HEK293 (cell line): Measurements from ENCODE around the gene DAAM1.

Experiments used
- CTCF ChIA-PET: fragments of 350-600 bp; formaldehyde crosslinking; extraction: SDS; loops from one replicate; lab custom pipeline; 2021; ENCODE audit warnings: antibody characterized with exemption; lab: Yijun Ruan, JAX
- POLR2A ChIA-PET: fragments of 300-600 bp; formaldehyde crosslinking; extraction: SDS; loops from one replicate; lab custom pipeline; 2020; ENCODE audit warnings: antibody characterized with exemption, inconsistent platforms; lab: Yijun Ruan, JAX
- H3K27ac ChIP-seq: fragments of 200-500 bp; sonication (Bioruptor generic); 2 replicates; pipeline ENCODE4 v1.5.1; 2014; ENCODE audit warnings: low read depth, low read length, control low read depth, inconsistent platforms; ENCODE audit errors: extremely low read depth
- H3K36me3 ChIP-seq, 2 experiments: fragments of 200-500 bp in 1 of 2; sonication (Bioruptor generic) in 1 of 2; 1 replicate in 1 of 2; 2 replicates in 1 of 2; pipeline ENCODE4 v1.5.1; 2014 to 2017; ENCODE audit warnings: inconsistent platforms in 2 of 2, low read length in 2 of 2; ENCODE audit not compliant: control insufficient read depth in 2 of 2, insufficient read depth in 1 of 2
- H3K4me1 ChIP-seq: fragments of 200-500 bp; sonication (Bioruptor generic); 2 replicates; pipeline ENCODE4 v1.5.1; 2014; ENCODE audit warnings: mild to moderate bottlenecking, low read length, inconsistent platforms; ENCODE audit not compliant: control insufficient read depth, insufficient read depth
- H3K4me3 ChIP-seq: 2 replicates; pipeline ENCODE4 v1.5.1; 2011; ENCODE audit warnings: low read depth, mild to moderate bottlenecking, control low read depth, low read length, moderate library complexity
- H3K9me3 ChIP-seq: fragments of 200-500 bp; sonication (Bioruptor generic); 2 replicates; pipeline ENCODE4 v1.5.1; 2014; ENCODE audit warnings: low read depth, low read length, inconsistent platforms; ENCODE audit not compliant: control insufficient read depth, insufficient read depth
- GLI2 ChIP-seq: fragments of 450-650 bp; formaldehyde crosslinking; IDR thresholded peaks from 2 replicates; pipeline ENCODE4; 2017; ENCODE audit warnings: missing biosample characterization, missing genetic modification characterization, low read depth, borderline replicate concordance
- KLF10 ChIP-seq: fragments of 450-650 bp; IDR thresholded peaks from 2 replicates; pipeline ENCODE4 v1.5.1; 2018; ENCODE audit warnings: missing biosample characterization, mild to moderate bottlenecking, missing genetic modification characterization
- MZF1 ChIP-seq: fragments of 450-650 bp; formaldehyde crosslinking; IDR thresholded peaks from 2 replicates; pipeline ENCODE4 v1.5.1; 2017; ENCODE audit warnings: missing biosample characterization, missing genetic modification characterization, borderline replicate concordance
- OSR2 ChIP-seq: fragments of 450-650 bp; formaldehyde crosslinking; IDR thresholded peaks from 2 replicates; pipeline ENCODE4 v1.5.1; 2016; ENCODE audit warnings: missing biosample characterization, missing genetic modification characterization
- RBAK ChIP-seq: fragments of 450-650 bp; formaldehyde crosslinking; IDR thresholded peaks from 2 replicates; pipeline ENCODE4 v1.5.1; 2016; ENCODE audit warnings: missing biosample characterization, missing genetic modification characterization
- YY2 ChIP-seq: fragments of 450-650 bp; formaldehyde crosslinking; IDR thresholded peaks from 2 replicates; pipeline ENCODE4 v1.5.1; 2016; ENCODE audit warnings: missing biosample characterization, missing genetic modification characterization
- ZBTB17 ChIP-seq: fragments of 450-650 bp; formaldehyde crosslinking; IDR thresholded peaks from 2 replicates; pipeline ENCODE4 v1.5.1; 2016; ENCODE audit warnings: missing biosample characterization, missing genetic modification characterization
- ZNF133 ChIP-seq: fragments of 450-650 bp; formaldehyde crosslinking; IDR thresholded peaks from 2 replicates; pipeline ENCODE4 v1.5.1; 2016; ENCODE audit warnings: missing biosample characterization, missing genetic modification characterization
- ZNF223 ChIP-seq: fragments of 450-650 bp; formaldehyde crosslinking; IDR thresholded peaks from 2 replicates; pipeline ENCODE4 v1.5.1; 2016; ENCODE audit warnings: missing biosample characterization, missing genetic modification characterization
- ZNF274 ChIP-seq, 2 experiments: fragments of 200-500 bp in 1 of 2; fragments of 450-650 bp in 1 of 2; sonication (Bioruptor generic) in 1 of 2; formaldehyde crosslinking in 1 of 2; IDR thresholded peaks; 2 replicates each; pipeline versions ENCODE4 v1.5.1 to v1.6.1; 2014 to 2016; ENCODE audit warnings: borderline replicate concordance in 1 of 2, inconsistent platforms in 1 of 2, low read length in 1 of 2, missing biosample characterization in 1 of 2, missing genetic modification characterization in 1 of 2
- ZNF350 ChIP-seq: fragments of 450-650 bp; formaldehyde crosslinking; IDR thresholded peaks from 2 replicates; pipeline ENCODE4 v1.5.0; 2017; ENCODE audit warnings: missing biosample characterization, mild to moderate bottlenecking, missing genetic modification characterization
- ZNF366 ChIP-seq: fragments of 450-650 bp; formaldehyde crosslinking; conservative IDR thresholded peaks from 2 replicates; pipeline ENCODE4 v1.5.1; 2016; ENCODE audit warnings: missing biosample characterization, missing genetic modification characterization
- ZNF391 ChIP-seq: fragments of 450-650 bp; formaldehyde crosslinking; IDR thresholded peaks from 2 replicates; pipeline ENCODE4 v1.5.1; 2016; ENCODE audit warnings: low read depth, missing biosample characterization, missing genetic modification characterization, borderline replicate concordance
- ZNF426 ChIP-seq: fragments of 450-650 bp; formaldehyde crosslinking; IDR thresholded peaks from 2 replicates; pipeline ENCODE4 v1.5.1; 2017; ENCODE audit warnings: missing biosample characterization, missing genetic modification characterization, mild to moderate bottlenecking, inconsistent platforms, moderate library complexity
- ZNF514 ChIP-seq: fragments of 450-650 bp; formaldehyde crosslinking; IDR thresholded peaks from 2 replicates; pipeline ENCODE4 v1.5.1; 2016; ENCODE audit warnings: missing biosample characterization, missing genetic modification characterization
- ZNF560 ChIP-seq: fragments of 450-650 bp; formaldehyde crosslinking; IDR thresholded peaks from 2 replicates; pipeline ENCODE4 v1.5.1; 2017; ENCODE audit warnings: missing biosample characterization, missing genetic modification characterization, borderline replicate concordance
- ZNF701 ChIP-seq: fragments of 450-650 bp; formaldehyde crosslinking; IDR thresholded peaks from 2 replicates; pipeline ENCODE4 v1.5.1; 2016; ENCODE audit warnings: missing biosample characterization, missing genetic modification characterization
- ZNF777 ChIP-seq: fragments of 450-650 bp; formaldehyde crosslinking; IDR thresholded peaks from 2 replicates; pipeline ENCODE4 v1.5.1; 2017; ENCODE audit warnings: missing biosample characterization, missing genetic modification characterization, borderline replicate concordance
- TF ChIP-seq, protein P1 (sequence below): fragments of 450-650 bp; formaldehyde crosslinking; IDR thresholded peaks from 2 replicates; pipeline ENCODE4 v1.5.1; 2016; ENCODE audit warnings: missing biosample characterization, missing genetic modification characterization
- TF ChIP-seq, protein P2 (sequence below): fragments of 450-650 bp; formaldehyde crosslinking; IDR thresholded peaks from 2 replicates; pipeline ENCODE4 v1.5.0; 2017; ENCODE audit warnings: missing biosample characterization, missing genetic modification characterization, borderline replicate concordance
- TF ChIP-seq, protein P3 (sequence below): fragments of 450-650 bp; formaldehyde crosslinking; IDR thresholded peaks from 2 replicates; pipeline ENCODE4; 2016; ENCODE audit warnings: missing biosample characterization, missing genetic modification characterization
- TF ChIP-seq, protein P4 (sequence below): fragments of 450-650 bp; formaldehyde crosslinking; IDR thresholded peaks from 2 replicates; pipeline ENCODE4 v1.5.1; 2017; ENCODE audit warnings: missing biosample characterization, missing genetic modification characterization

DAAM1 gene

DNA sequence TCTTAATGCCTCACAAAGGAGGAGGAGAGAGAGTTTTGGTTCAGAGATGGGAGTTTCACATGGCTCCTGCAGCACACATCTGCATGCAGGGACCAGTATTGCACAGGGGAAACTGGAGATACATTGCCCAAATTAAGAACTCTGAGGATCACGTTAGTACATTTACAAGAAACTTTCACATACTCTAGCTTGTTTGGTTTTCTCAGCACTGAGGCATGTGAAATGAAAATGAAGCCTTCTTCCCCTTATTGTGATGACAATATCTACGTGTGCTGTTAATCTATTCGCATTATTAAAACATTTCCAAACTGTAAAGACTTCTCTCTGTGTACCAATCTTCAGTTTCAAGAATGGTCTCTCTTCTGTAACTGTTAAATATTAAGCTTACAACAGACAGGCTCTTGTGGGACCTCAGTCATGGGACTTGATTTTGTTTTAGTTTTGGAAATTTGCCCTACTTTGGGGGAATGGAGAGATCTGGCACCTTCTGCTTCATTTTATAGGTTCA lies 124.7 kb downstream of the DAAM1 start (continued):
- TF ChIP-seq, protein P1, sequence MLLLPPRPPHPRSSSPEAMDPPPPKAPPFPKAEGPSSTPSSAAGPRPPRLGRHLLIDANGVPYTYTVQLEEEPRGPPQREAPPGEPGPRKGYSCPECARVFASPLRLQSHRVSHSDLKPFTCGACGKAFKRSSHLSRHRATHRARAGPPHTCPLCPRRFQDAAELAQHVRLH (tag by site-specific recombination): no peak
- no peak for TF ChIP-seq YY2 (tag by site-specific recombination)
- TF ChIP-seq ZNF777 (tag by site-specific recombination): no peak
- no peak for TF ChIP-seq OSR2 (tag by site-specific recombination)
- TF ChIP-seq, protein P2, sequence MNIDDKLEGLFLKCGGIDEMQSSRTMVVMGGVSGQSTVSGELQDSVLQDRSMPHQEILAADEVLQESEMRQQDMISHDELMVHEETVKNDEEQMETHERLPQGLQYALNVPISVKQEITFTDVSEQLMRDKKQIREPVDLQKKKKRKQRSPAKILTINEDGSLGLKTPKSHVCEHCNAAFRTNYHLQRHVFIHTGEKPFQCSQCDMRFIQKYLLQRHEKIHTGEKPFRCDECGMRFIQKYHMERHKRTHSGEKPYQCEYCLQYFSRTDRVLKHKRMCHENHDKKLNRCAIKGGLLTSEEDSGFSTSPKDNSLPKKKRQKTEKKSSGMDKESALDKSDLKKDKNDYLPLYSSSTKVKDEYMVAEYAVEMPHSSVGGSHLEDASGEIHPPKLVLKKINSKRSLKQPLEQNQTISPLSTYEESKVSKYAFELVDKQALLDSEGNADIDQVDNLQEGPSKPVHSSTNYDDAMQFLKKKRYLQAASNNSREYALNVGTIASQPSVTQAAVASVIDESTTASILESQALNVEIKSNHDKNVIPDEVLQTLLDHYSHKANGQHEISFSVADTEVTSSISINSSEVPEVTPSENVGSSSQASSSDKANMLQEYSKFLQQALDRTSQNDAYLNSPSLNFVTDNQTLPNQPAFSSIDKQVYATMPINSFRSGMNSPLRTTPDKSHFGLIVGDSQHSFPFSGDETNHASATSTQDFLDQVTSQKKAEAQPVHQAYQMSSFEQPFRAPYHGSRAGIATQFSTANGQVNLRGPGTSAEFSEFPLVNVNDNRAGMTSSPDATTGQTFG: no peak
- TF ChIP-seq, protein P3, sequence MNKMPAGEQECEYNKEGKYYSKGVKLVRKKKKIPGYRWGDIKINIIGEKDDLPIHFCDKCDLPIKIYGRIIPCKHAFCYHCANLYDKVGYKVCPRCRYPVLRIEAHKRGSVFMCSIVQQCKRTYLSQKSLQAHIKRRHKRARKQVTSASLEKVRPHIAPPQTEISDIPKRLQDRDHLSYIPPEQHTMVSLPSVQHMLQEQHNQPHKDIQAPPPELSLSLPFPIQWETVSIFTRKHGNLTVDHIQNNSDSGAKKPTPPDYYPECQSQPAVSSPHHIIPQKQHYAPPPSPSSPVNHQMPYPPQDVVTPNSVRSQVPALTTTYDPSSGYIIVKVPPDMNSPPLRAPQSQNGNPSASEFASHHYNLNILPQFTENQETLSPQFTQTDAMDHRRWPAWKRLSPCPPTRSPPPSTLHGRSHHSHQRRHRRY (tag by site-specific recombination): no peak
- no peak for TF ChIP-seq RBAK (tag by site-specific recombination)
- TF ChIP-seq ZNF391 (tag by site-specific recombination): no peak
- TF ChIP-seq, protein P4, sequence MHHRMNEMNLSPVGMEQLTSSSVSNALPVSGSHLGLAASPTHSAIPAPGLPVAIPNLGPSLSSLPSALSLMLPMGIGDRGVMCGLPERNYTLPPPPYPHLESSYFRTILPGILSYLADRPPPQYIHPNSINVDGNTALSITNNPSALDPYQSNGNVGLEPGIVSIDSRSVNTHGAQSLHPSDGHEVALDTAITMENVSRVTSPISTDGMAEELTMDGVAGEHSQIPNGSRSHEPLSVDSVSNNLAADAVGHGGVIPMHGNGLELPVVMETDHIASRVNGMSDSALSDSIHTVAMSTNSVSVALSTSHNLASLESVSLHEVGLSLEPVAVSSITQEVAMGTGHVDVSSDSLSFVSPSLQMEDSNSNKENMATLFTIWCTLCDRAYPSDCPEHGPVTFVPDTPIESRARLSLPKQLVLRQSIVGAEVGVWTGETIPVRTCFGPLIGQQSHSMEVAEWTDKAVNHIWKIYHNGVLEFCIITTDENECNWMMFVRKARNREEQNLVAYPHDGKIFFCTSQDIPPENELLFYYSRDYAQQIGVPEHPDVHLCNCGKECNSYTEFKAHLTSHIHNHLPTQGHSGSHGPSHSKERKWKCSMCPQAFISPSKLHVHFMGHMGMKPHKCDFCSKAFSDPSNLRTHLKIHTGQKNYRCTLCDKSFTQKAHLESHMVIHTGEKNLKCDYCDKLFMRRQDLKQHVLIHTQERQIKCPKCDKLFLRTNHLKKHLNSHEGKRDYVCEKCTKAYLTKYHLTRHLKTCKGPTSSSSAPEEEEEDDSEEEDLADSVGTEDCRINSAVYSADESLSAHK (tag by site-specific recombination): no peak
- no peak for TF ChIP-seq ZNF133 (tag by site-specific recombination)
- no peak for TF ChIP-seq ZBTB17 (tag by site-specific recombination)
- TF ChIP-seq ZNF514: no peak

DNA sequence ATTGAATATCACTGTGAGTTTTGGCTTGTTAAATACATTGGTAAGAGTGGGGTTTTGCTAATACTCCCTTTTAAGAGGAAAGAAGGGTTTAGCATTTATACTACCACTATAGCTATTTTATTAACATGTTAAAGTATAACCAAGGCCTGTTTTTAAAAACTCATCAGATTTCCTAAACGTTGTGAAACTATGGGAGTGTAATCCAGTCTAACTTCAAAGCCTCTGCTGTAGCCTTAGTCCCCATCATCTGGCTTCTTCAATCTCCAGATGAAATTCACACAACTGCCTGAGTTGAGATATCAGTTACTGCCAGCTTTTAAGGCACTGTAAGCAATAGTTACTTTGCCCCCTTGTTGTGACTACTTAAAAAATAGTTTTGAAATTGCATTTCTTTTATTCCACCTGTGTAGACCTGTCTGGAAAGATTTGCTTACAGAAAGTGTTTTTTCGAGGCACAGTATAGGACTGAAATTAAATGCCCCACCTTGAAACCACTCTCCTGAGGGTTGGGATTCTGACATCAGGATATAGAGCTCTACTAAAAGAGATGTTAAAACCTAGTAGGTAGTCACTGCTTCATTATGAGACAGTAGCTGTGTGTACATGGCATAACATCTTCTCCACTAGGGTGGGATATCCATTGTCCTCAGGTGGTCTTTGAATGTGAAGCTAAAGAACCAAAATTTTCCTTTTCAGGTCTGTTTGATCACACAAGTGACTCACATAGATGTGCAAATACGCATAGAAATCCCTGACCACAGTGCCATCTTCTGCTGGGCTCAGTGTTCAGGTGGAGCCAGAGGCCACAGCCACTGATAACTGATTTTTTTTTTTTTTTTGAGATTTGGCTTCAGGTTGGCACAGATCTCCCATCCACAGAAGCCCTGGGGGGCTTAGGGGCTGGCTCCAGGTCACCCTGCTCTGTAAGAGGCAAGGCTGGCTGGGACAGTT lies 125.5 kb downstream of the DAAM1 start:
- ChIA-PET CTCF (interaction anchor here (0.9 to 1.1 kb wide), 2 partner anchors 20 to 21 kb away, joined by 3 to 5 read pairs; no protein-coding TSS in a partner anchor), POLR2A (interaction anchor here (1.7 kb wide), 1 partner anchor 125 kb away, joined by 7 read pairs; the partner anchor contains the start of gene DAAM1)
- Histone ChIP-seq H3K36me3 (no peaks in the 10 kb centered on the region), H3K27ac (no peak overlapping the region), H3K9me3 (no peaks in the 10 kb centered on the region), H3K4me3 (no peak overlapping the region), H3K4me1 (peaks cover 4% of the 10 kb centered on the region; the same call in 1 of the 2 replicates)
- TF ChIP-seq GLI2 (no peak), ZNF560 (tag by site-specific recombination) (no peak), ZNF426 (tag by site-specific recombination) (no peak), ZNF274 (IDR thresholded peaks at IDR 0.05; ENCODE audit: low read length) (no peak), ZNF274 (tag by site-specific recombination; IDR thresholded peaks at IDR 0.05; ENCODE audit: borderline replicate concordance) (no peak), KLF10 (tag by site-specific recombination) (no peak), MZF1 (tag by site-specific recombination) (no peak), ZNF366 (tag by site-specific recombination) (no peak), ZNF701 (tag by site-specific recombination) (no peak), ZNF350 (tag by site-specific recombination) (no peak), ZNF223 (tag by site-specific recombination) (no peak)
- TF ChIP-seq, protein P4 (tag by site-specific recombination): no peak
